Sigmoid colon (tissue), 4 donors: ENCODE results near the gene LCOR.

Experiments used
- CTCF ChIP-seq, 4 experiments: fragments of 450-650 bp in 3 of 4; fragments of 200-600 bp in 1 of 4; IDR thresholded peaks; one replicate each; pipeline ENCODE4 v1.5.1; 2016 to 2019; ENCODE audit warnings: antibody characterized with exemption in 4 of 4, mild to moderate bottlenecking in 3 of 4, moderate library complexity in 2 of 4
- POLR2A ChIP-seq, 2 donors: fragments of 450-650 bp; IDR thresholded peaks; one replicate each; pipeline ENCODE4 v1.6.1; 2016; ENCODE audit warnings: antibody characterized with exemption in 2 of 2, mild to moderate bottlenecking in 2 of 2, moderate library complexity in 2 of 2
- POLR2AphosphoS5 ChIP-seq, 4 donors: sonication (generic); formaldehyde crosslinking; IDR thresholded peaks; one replicate each; pipeline ENCODE4 v1.6.1; 2017; ENCODE audit warnings: antibody characterized with exemption in 4 of 4

DNA sequence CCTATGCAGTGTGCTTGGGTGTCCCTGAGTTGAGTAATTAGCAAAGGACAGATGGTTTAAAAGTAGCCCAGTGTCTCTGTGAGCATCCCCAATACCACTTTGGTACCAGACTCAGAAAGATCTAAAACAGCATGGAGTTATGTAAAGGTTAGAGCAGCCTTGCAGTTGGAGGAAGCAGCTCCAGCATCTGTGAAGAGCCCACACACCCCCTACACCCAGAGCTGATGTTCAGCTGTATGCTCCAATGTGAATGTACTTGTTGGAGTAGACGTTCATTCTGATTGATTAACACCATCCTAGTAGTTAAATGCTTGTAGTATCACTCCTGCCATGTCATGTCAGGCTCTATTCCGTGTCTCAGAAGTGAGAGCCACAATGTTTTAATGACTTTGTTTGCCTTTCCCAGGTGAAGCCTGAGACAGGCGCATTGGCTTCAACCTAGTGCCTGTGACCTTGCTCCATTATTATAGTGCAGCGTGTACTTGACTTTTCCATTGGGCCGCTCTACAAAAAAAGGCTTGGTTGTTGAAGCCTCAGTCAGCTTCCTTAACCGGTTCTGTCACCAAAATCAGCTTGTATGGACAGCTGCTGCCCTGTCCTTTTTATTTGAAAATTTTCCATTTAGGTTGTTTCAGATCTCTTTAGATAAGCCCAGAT is 154.2 kb downstream of the LCOR start:
- TF ChIP-seq CTCF (IDR thresholded peaks at IDR 0.05) (no peak), POLR2A (IDR thresholded peaks at IDR 0.05) (no peak), POLR2AphosphoS5 (IDR thresholded peaks at IDR 0.05) (no peak)
